ENCODE data around the gene ASB18.
"Not testable (repeated sequence)": the region's sequence is repeated elsewhere in the genome, so short reads cannot be mapped to it uniquely, and the experiment has no call there.

The ASB18 gene

DNA sequence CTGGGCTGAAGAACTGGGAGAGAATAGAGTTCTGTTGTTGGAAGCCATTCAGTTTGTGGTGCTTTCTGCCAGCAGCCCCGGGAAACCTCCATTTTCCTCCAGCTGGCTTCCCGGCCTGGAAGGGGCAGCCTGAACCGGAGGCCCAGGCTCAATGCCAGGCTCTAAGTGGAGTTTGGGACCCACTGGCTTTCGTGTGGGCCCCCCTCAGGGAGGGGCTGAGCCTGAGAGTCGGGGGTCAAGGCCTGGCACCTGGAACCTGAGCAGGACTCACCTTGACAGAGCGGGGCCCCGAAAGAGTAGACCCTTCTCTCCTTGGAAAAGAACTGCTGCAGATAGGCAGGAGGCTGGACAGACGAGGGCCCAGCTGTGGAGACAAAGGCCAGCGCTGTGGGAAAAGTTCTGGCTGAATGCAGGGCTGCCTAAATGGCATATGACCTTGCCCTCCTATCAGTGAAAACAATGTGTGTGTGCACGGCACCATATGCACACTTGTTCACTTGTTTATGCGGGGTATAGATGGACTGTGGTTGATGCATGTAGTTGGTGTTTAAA, 34.8 kb upstream of the ASB18 start:
- Histone ChIP-seq H3K36me3 (ENCODE audit: control insufficient read depth, insufficient read depth, low read length, severe bottlenecking) (no peaks in the 10 kb centered on the region), H3K9ac (ENCODE audit: low read length) (no peak overlapping the region), H3K27me3 (replicated peaks; ENCODE audit: control insufficient read depth, insufficient read depth, low read length) (peaks cover 25% of the 10 kb centered on the region), H3K4me1 (ENCODE audit: control insufficient read depth, insufficient read depth, low read length) (no peaks in the 10 kb centered on the region), H3K4me3 (ENCODE audit: low read length) (no peak overlapping the region), H3K9me3 (ENCODE audit: control insufficient read depth, low read length) (no peaks in the 10 kb centered on the region)
- no peak for DNase-seq (ENCODE audit: low read depth)

DNA sequence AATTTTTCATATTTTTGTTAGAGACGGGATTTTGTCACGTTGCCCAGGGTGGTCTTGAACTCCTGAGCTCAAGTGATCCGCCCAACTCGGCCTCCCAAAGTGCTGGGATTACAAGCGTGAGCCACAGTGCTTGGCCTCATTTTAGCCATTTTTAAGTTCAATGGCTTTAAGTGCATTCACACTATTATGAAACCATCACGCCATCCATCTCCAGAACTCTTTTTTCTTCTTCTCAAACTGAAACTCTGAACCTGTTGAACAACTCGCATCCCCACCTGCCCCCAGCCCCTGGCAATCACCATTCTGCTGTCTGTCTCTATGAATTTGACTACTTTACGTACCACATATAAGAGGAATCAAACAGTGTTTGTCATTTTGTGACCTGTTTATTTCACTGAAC, 31.3 kb upstream of the ASB18 start:
- Histone ChIP-seq H3K9me3 (ENCODE audit: control insufficient read depth, low read length) (no peaks in the 10 kb centered on the region), H3K4me3 (ENCODE audit: low read length) (no peak overlapping the region), H3K27me3 (replicated peaks; ENCODE audit: control insufficient read depth, insufficient read depth, low read length) (peaks cover 25% of the 10 kb centered on the region), H3K9ac (ENCODE audit: low read length) (no peak overlapping the region), H3K4me1 (ENCODE audit: control insufficient read depth, insufficient read depth, low read length) (no peaks in the 10 kb centered on the region), H3K36me3 (ENCODE audit: control insufficient read depth, insufficient read depth, low read length, severe bottlenecking) (no peaks in the 10 kb centered on the region)
- no peak for DNase-seq (ENCODE audit: low read depth)

DNA sequence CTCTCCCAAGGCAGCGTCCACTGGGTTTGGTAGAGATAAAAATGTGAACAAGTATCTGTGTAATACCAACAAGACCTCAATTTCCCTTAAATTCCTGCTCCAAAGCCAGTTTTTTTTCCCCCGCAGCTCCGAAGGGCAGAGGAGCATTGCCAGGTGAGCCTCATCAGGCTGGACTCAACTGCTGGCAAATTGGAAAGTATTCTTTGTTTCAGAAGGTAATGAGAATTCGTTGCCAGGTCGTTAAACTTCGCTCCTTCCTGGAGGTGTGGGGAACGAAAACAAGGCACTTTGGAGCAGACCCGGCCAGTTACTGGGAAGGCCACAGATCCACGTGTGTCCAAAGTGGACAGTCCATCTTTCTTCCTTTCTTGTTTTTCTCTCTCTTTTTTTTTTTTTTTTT, 30.4 kb upstream of the ASB18 start:
- DNase-seq (ENCODE audit: low read depth), result no peak
- Histone ChIP-seq H3K27me3 (replicated peaks; ENCODE audit: control insufficient read depth, insufficient read depth, low read length) (peaks cover 32% of the 10 kb centered on the region), H3K4me3 (ENCODE audit: low read length) (no peak overlapping the region), H3K9me3 (ENCODE audit: control insufficient read depth, low read length) (no peaks in the 10 kb centered on the region), H3K9ac (ENCODE audit: low read length) (no peak overlapping the region), H3K36me3 (ENCODE audit: control insufficient read depth, insufficient read depth, low read length, severe bottlenecking) (no peaks in the 10 kb centered on the region), H3K4me1 (ENCODE audit: control insufficient read depth, insufficient read depth, low read length) (no peaks in the 10 kb centered on the region)

DNA sequence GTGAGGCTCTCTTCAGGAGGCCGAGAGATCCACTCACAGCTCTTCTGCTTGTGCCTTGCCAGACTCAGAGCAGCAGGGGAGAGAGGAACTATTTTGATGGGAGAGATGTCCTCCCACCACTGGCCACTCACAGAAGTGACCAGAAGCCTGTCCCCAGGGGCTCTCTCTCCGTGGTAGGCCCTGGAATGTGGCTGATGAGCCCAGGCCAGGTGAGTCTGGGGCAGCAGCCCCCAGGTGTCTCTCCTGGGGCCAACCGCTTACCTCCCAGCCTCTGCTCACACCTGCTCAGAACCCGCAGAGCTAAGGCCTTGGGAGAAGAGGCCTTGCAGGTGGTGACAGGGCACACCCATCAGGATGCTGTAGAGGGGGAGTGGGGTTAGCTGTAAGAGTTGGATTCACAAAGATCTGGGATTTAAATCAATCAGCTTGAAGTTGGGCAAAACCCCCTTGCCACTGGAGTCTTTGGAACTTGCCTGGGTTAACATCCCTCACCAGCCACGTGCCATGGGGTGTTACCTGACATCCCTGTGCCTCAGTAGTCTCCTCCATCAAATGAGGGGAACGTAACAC, 29.1 kb upstream of the ASB18 start:
- Histone ChIP-seq H3K4me3 (ENCODE audit: low read length) (no peak overlapping the region), H3K27me3 (replicated peaks; ENCODE audit: control insufficient read depth, insufficient read depth, low read length) (peaks cover 41% of the 10 kb centered on the region), H3K36me3 (ENCODE audit: control insufficient read depth, insufficient read depth, low read length, severe bottlenecking) (no peaks in the 10 kb centered on the region), H3K9me3 (ENCODE audit: control insufficient read depth, low read length) (no peaks in the 10 kb centered on the region), H3K4me1 (ENCODE audit: control insufficient read depth, insufficient read depth, low read length) (no peaks in the 10 kb centered on the region), H3K9ac (ENCODE audit: low read length) (no peak overlapping the region)
- no peak for DNase-seq (ENCODE audit: low read depth)

DNA sequence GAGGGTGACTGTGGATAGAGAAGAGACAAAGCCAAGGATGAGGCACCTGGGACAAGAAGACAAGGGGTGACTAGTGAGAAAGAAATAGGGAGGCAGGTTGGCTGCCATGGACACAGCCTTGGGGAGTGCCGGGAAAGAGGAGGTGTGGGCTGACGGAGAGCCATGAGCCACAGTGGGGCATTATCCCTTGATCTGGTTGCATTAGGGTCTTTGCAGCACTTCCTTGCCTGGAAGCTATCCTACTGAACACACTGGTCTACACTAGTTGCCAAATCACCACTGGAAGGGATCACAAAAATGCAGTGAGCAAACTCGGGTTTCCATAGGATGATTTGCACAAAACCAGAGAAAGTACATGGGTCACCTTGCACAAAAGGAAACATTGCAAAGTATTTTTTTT, 27.7 kb upstream of the ASB18 start:
- H3K4me3 ChIP-seq (ENCODE audit: low read length), result no peak overlapping the region
- H3K4me1 ChIP-seq (ENCODE audit: control insufficient read depth, insufficient read depth, low read length), result no peaks in the 10 kb centered on the region
- no peak overlapping the region for H3K9ac ChIP-seq (ENCODE audit: low read length)
- H3K36me3 ChIP-seq (ENCODE audit: control insufficient read depth, insufficient read depth, low read length, severe bottlenecking), result no peaks in the 10 kb centered on the region
- no peaks in the 10 kb centered on the region for H3K9me3 ChIP-seq (ENCODE audit: control insufficient read depth, low read length)
- DNase-seq (ENCODE audit: low read depth), result no peak
- H3K27me3 ChIP-seq (replicated peaks; ENCODE audit: control insufficient read depth, insufficient read depth, low read length), result peaks cover 49% of the 10 kb centered on the region

DNA sequence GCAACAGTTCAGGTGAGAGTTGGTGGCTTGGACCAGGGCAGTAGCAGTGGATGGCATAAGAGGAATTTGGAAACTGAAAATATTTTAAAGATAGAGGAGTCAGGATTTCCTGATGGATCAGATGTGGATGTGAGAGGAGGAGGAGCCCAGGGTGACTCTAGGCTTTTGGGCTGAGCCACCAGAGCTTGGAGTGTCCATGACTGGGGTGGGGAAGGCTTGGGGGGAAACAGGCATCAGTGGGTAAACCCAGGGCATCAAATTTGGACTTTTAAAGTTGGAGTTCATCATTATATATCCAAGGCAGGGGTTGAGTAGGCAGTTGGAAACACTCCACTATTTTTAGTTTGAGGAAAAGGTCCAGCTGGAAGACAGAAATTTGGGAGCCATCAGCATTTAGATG, 27.3 kb upstream of the ASB18 start:
- Histone ChIP-seq H3K9ac (ENCODE audit: low read length) (no peak overlapping the region), H3K4me3 (ENCODE audit: low read length) (no peak overlapping the region), H3K9me3 (ENCODE audit: control insufficient read depth, low read length) (no peaks in the 10 kb centered on the region), H3K36me3 (ENCODE audit: control insufficient read depth, insufficient read depth, low read length, severe bottlenecking) (no peaks in the 10 kb centered on the region), H3K27me3 (replicated peaks; ENCODE audit: control insufficient read depth, insufficient read depth, low read length) (peaks cover 45% of the 10 kb centered on the region), H3K4me1 (ENCODE audit: control insufficient read depth, insufficient read depth, low read length) (no peaks in the 10 kb centered on the region)
- no peak for DNase-seq (ENCODE audit: low read depth)

DNA sequence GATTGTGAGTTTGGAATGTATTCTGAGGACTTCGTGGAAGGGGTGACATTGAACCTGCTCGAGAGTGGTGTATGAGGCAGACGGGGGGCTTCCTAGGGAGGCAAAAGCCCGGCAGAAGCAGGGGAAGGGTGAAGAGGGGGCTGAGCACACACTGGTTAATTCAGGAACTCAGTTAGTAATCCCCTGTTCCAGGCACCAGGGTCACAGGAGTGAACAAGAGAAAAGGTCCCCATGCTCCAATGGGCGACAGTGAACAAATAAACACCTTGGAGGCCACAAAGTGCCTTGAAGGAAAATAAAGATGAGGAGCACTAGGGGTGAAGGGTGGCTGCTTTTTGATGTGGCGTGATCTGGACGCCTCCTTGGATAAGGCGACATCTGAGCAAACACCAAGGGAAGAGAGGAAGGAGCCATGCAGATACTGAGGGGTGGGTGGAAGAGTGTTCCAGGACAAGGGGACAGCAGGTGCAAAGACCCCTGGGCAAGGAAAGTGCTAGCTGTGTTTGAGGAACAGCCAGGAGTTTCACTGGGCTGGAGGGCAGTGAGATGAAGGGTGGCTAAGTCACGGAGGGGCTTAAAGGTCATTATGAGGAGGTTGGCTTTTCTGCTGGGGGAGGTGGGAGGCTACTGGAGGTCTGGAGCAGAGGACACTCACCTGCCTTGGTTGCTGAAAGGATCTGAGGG, 26.7 kb upstream of the ASB18 start:
- DNase-seq (ENCODE audit: low read depth), result no peak
- H3K4me1 ChIP-seq (ENCODE audit: control insufficient read depth, insufficient read depth, low read length), result no peaks in the 10 kb centered on the region
- no peak overlapping the region for H3K4me3 ChIP-seq (ENCODE audit: low read length)
- no peaks in the 10 kb centered on the region for H3K9me3 ChIP-seq (ENCODE audit: control insufficient read depth, low read length)
- H3K36me3 ChIP-seq (ENCODE audit: control insufficient read depth, insufficient read depth, low read length, severe bottlenecking), result no peaks in the 10 kb centered on the region
- H3K9ac ChIP-seq (ENCODE audit: low read length), result no peak overlapping the region
- H3K27me3 ChIP-seq (replicated peaks; ENCODE audit: control insufficient read depth, insufficient read depth, low read length), result peaks cover 42% of the 10 kb centered on the region

DNA sequence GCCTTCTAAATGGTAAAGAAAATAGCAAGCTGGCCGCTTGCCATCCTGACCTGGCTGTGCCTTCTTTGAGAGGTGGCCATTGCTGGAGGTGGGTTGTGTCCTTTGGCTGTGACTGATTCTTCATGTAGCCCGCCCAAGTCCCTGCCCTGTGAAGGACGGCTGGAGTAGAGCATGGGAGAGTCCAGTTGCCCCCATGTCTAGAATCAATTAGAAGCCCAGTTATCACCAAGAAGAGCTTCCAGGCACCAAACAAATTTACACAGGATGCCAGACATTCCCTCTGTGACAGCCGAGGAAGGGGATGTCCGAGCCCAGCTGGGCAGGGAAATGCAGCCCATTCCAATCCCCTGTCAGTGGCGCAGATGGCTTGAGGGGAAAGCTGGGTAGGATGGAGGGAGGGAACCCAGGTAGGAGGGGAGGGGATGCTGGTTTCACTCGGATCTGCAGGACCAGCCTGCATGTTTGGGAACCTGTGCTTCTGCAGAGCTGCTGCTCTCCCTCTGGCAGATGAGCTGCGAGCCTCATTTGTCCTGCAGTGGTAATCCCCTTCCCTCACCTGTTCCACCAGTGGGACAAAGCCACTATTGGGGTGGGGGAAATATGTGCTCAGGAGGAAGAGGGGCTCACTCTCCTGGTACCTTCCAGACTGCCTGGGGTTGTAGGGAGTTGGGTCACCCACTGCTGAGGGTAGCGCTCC, 25.7 kb upstream of the ASB18 start:
- peaks cover 4% of the 10 kb centered on the region for H3K9me3 ChIP-seq (ENCODE audit: control insufficient read depth, low read length)
- H3K36me3 ChIP-seq (ENCODE audit: control insufficient read depth, insufficient read depth, low read length, severe bottlenecking), result no peaks in the 10 kb centered on the region
- H3K27me3 ChIP-seq (replicated peaks; ENCODE audit: control insufficient read depth, insufficient read depth, low read length), result peaks cover 42% of the 10 kb centered on the region
- H3K9ac ChIP-seq (ENCODE audit: low read length), result no peak overlapping the region
- H3K4me3 ChIP-seq (ENCODE audit: low read length), result no peak overlapping the region
- no peak for DNase-seq (ENCODE audit: low read depth)
- no peaks in the 10 kb centered on the region for H3K4me1 ChIP-seq (ENCODE audit: control insufficient read depth, insufficient read depth, low read length)

DNA sequence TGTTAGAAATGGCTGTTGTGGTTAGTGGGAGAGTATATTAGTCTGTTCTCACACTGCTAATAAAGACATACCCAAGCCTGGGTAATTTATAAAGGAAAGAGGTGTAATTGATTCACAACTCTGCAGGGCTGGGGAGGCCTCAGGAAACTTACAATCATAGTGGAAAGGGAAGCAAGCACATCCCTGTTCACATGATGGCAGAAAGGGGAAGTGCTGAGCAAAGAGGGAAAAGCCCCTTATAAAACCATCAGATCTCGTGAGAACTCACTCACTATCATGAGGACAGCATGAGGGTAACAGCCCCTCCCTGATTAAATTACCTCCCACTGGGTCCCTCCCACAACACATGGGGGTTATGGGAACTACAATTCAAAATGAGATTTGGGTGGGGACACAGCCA, 24.2 kb upstream of the ASB18 start:
- not testable (repeated sequence) for H3K4me1 ChIP-seq (ENCODE audit: control insufficient read depth, insufficient read depth, low read length); DNase-seq (ENCODE audit: low read depth); H3K36me3 ChIP-seq (ENCODE audit: control insufficient read depth, insufficient read depth, low read length, severe bottlenecking); H3K4me3 ChIP-seq (ENCODE audit: low read length); H3K9ac ChIP-seq (ENCODE audit: low read length)
- H3K9me3 ChIP-seq (ENCODE audit: control insufficient read depth, low read length), result peaks cover 11% of the 10 kb centered on the region
- peaks cover 37% of the 10 kb centered on the region for H3K27me3 ChIP-seq (replicated peaks; ENCODE audit: control insufficient read depth, insufficient read depth, low read length)

DNA sequence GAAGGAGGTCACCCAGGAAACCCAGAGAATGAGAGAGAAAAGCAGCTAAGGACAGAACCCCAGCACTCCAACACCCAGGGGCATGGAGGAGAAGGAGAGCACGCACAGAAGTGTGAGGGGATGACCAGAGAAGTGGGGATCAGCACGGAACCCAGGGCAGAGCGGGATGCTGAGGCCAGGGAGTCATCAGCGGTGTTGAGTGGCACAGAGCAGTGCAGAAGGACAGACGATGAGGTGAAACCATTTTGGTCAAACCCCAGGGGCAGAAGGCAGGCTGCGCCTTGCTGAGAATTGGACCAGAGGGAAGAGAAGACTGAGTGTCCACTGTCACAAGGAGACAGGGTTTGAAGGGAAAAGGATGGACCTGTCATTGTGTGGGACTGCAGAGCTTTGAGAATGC, 23.4 kb upstream of the ASB18 start:
- no peak overlapping the region for H3K4me3 ChIP-seq (ENCODE audit: low read length)
- no peak for DNase-seq (ENCODE audit: low read depth)
- peaks cover 11% of the 10 kb centered on the region for H3K9me3 ChIP-seq (ENCODE audit: control insufficient read depth, low read length)
- no peaks in the 10 kb centered on the region for H3K4me1 ChIP-seq (ENCODE audit: control insufficient read depth, insufficient read depth, low read length)
- H3K9ac ChIP-seq (ENCODE audit: low read length), result no peak overlapping the region
- H3K27me3 ChIP-seq (replicated peaks; ENCODE audit: control insufficient read depth, insufficient read depth, low read length), result peaks cover 37% of the 10 kb centered on the region
- no peaks in the 10 kb centered on the region for H3K36me3 ChIP-seq (ENCODE audit: control insufficient read depth, insufficient read depth, low read length, severe bottlenecking)

DNA sequence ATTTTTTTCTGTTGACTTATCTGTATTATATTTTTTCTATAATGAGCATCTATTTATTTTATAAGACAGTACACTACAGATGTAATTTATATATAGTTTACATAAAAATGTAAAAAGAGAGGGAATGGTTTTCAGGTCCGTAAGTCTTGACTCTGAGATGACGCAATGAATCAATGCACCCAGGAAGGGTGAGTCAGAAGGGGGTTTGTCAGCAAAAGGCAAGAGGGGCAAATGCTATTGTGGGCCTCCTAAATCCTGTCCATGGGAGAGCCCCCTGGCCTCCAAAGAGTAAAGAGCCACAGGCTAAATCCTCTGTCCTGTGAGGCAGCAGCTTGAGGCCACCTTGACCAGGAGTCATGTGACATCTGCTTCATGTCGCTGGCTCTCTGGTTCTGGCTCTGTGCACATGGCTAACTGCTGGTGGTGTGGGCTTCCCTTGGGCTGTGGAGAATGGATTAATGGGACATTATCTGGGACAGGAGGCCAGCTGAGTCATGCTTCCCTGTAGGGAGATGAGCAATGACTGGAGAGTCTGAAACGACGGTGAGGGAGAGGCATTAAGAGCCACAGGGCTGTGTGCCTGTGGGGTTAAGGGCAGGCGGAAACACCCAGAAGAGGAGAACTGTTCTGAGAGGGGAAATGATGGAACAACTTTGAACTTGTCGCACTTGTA, 22.8 kb upstream of the ASB18 start:
- Histone ChIP-seq H3K9me3 (ENCODE audit: control insufficient read depth, low read length) (peaks cover 13% of the 10 kb centered on the region), H3K4me3 (ENCODE audit: low read length) (no peak overlapping the region), H3K4me1 (ENCODE audit: control insufficient read depth, insufficient read depth, low read length) (no peaks in the 10 kb centered on the region), H3K9ac (ENCODE audit: low read length) (no peak overlapping the region), H3K27me3 (replicated peaks; ENCODE audit: control insufficient read depth, insufficient read depth, low read length) (peaks cover 37% of the 10 kb centered on the region), H3K36me3 (ENCODE audit: control insufficient read depth, insufficient read depth, low read length, severe bottlenecking) (no peaks in the 10 kb centered on the region)
- DNase-seq (ENCODE audit: low read depth), result peak; percentile 2
